ENCODE data around the gene NEK7.

NEK7 gene

GRCh38 chr1:198116469-198116868, 40.3 kb upstream of the NEK7 start:
- ChIA-PET POLR2A (ENCODE audit: low non-redundant PET) (no interaction called here), CTCF (interaction anchor here (0.5 to 1.4 kb wide), 4 partner anchors 9 to 349 kb away, joined by 3 read pairs; no protein-coding TSS in a partner anchor)
- no peak for TF ChIP-seq CTCF (conservative IDR thresholded peaks at IDR 0.05; ENCODE audit: low read depth)
- DNase-seq (ENCODE audit: low spot score) = no peak
- no peak overlapping the region for H3K27ac ChIP-seq

- no peak for TF ChIP-seq CTCF (conservative IDR thresholded peaks at IDR 0.05; ENCODE audit: low read depth)
- CTCF ChIA-PET = interaction anchor here (0.6 to 1.5 kb wide), 8 partner anchors 9 to 560 kb away, joined by 3 to 7 read pairs (median 3); no protein-coding TSS in a partner anchor
- POLR2A ChIA-PET (ENCODE audit: low non-redundant PET) = no interaction called here
- DNase-seq (ENCODE audit: low spot score) = no peak
- no peak overlapping the region for H3K27ac ChIP-seq
These were observed 39.5 kb upstream of the NEK7 start for GRCh38 chr1:198117267-198117666.

- no peak for TF ChIP-seq CTCF (conservative IDR thresholded peaks at IDR 0.05; ENCODE audit: low read depth)
- H3K27ac ChIP-seq = no peak overlapping the region
- POLR2A ChIA-PET (ENCODE audit: low non-redundant PET) = no interaction called here
- DNase-seq (ENCODE audit: low spot score) = no peak
- CTCF ChIA-PET = interaction anchor here (1.5 kb wide), 1 partner anchor 30 kb away, joined by 7 read pairs; no protein-coding TSS in a partner anchor
These were observed 38.7 kb upstream of the NEK7 start for GRCh38 chr1:198118134-198118533.

- no peak for TF ChIP-seq CTCF (conservative IDR thresholded peaks at IDR 0.05; ENCODE audit: low read depth)
- no peak overlapping the region for H3K27ac ChIP-seq
- ChIA-PET CTCF (interaction anchor here (0.6 kb wide), 2 partner anchors 11 to 489 kb away, joined by 3 to 5 read pairs; no protein-coding TSS in a partner anchor), POLR2A (ENCODE audit: low non-redundant PET) (interaction anchor here (0.8 kb wide), 1 partner anchor 31 kb away, joined by 3 read pairs; no protein-coding TSS in a partner anchor)
- no peak for DNase-seq (ENCODE audit: low spot score)
These were observed 36.9 kb upstream of the NEK7 start for GRCh38 chr1:198119906-198120305.

GRCh38 chr1:198121056-198121826, 35.6 kb upstream of the NEK7 start:
- DNase-seq (ENCODE audit: low spot score) = peak; percentile 68
- ChIA-PET CTCF (interaction anchor here (0.6 kb wide), 1 partner anchor 55 kb away, joined by 5 read pairs; no protein-coding TSS in a partner anchor), POLR2A (ENCODE audit: low non-redundant PET) (no interaction called here)
- TF ChIP-seq CTCF (conservative IDR thresholded peaks at IDR 0.05; ENCODE audit: low read depth) = no peak
- no peak overlapping the region; the same call in 1 of the 2 replicates for H3K27ac ChIP-seq

DNA sequence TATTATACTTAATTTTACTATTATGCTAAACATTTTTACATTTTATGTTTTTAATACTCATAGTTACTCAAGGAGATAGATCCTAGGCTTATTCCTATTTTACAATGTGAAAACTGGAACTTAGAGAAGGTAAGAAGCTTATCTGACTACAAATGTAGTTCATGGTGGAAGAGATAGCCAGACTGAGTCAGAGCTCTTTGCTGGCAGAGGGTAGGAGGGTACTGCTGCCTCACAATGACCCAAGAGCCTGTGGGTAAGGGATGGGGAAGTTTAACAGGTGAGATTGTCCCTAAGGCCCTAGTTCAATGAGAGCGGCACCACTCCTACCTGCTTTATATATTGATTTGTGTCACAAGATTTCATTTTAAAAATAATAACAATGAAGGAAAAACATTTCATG, 34.1 kb upstream of the NEK7 start:
- CTCF ChIA-PET = interaction anchor here (0.6 kb wide), 1 partner anchor 800 kb away, joined by 3 read pairs; no protein-coding TSS in a partner anchor
- no peak overlapping the region for H3K27ac ChIP-seq
- POLR2A ChIA-PET (ENCODE audit: low non-redundant PET) = no interaction called here
- no peak for DNase-seq (ENCODE audit: low spot score)
- no peak for TF ChIP-seq CTCF (conservative IDR thresholded peaks at IDR 0.05; ENCODE audit: low read depth)

Measured in RWPE1 (cell line).